Peyer's patch (tissue), 4 donors: Measurements from ENCODE around the gene RAB3GAP1.

ENCODE experiments used
- CTCF ChIP-seq, 6 experiments: fragments of 450-650 bp in 4 of 6; fragments of 200-600 bp in 2 of 6; sonication (generic) in 1 of 6; IDR thresholded peaks; one replicate each; pipeline ENCODE4 v1.5.1; 2017 to 2019; ENCODE audit warnings: antibody characterized with exemption in 6 of 6, mild to moderate bottlenecking in 3 of 6, moderate library complexity in 1 of 6
- POLR2A ChIP-seq, 2 donors: fragments of 450-650 bp; IDR thresholded peaks; one replicate each; pipeline ENCODE4 v1.5.1; 2017; ENCODE audit warnings: antibody characterized with exemption in 2 of 2, mild to moderate bottlenecking in 2 of 2, moderate library complexity in 2 of 2

DNA sequence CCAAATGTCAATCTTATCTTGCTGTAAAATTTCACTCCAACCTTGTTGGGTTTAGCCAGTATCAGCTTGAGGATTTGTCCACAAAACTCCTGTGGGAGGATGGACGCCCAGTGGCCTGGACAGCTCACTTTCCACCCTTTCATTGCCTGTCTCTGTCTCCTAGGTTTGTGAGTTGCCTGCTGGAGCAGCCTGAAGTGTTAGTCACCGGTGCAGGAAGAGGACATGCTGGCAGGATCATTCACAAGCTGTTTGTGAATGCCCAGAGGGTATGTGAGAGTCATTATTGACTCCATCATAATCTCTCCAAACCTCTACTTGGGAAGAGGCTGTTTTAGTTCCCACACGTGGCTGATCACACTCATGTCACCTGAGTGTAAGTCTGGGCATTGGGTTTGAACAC lies 112.3 kb downstream of the RAB3GAP1 start:
- TF ChIP-seq CTCF (IDR thresholded peaks at IDR 0.05) (no peak), POLR2A (IDR thresholded peaks at IDR 0.05) (no peak)
